Brain pericyte (primary cell): Measurements from ENCODE around the gene HK3.

Source experiments
- DNase-seq: peaks from one replicate; pipeline ENCODE4 v3.0.0-alpha.2; 2012; ENCODE audit warnings: low read depth, low spot score

The HK3 gene

GRCh38 chr5:176902102-176902814, 3.1 kb upstream of the HK3 start:
- no peak for DNase-seq

GRCh38 chr5:176901260-176902101, 2.3 kb upstream of the HK3 start:
- DNase-seq: no peak

- no peak for DNase-seq
Observed at GRCh38 chr5:176900780-176901204, 1.6 kb upstream of the HK3 start.

GRCh38 chr5:176899946-176900779, 1.0 kb upstream of the HK3 start:
- DNase-seq: no peak

- DNase-seq: no peak
Observed at GRCh38 chr5:176897263-176897662, 1.9 kb downstream of the HK3 start.

GRCh38 chr5:176895831-176896230, 3.3 kb downstream of the HK3 start:
- DNase-seq: no peak

- DNase-seq: no peak
Observed at GRCh38 chr5:176894298-176894697, 4.8 kb downstream of the HK3 start.

- DNase-seq: no peak
Observed at GRCh38 chr5:176892663-176893062, 6.5 kb downstream of the HK3 start.

GRCh38 chr5:176891331-176891958, 7.7 kb downstream of the HK3 start:
- DNase-seq: no peak

GRCh38 chr5:176890455-176891330, 8.5 kb downstream of the HK3 start:
- DNase-seq: no peak

- no peak for DNase-seq
Observed at GRCh38 chr5:176889321-176890280, 9.5 kb downstream of the HK3 start.

- DNase-seq: no peak
Observed at GRCh38 chr5:176888865-176889165, 10.3 kb downstream of the HK3 start.

- DNase-seq: no peak
Observed at GRCh38 chr5:176888016-176888864, 10.9 kb downstream of the HK3 start.

- no peak for DNase-seq
Observed at GRCh38 chr5:176887252-176887849, 11.8 kb downstream of the HK3 start.

GRCh38 chr5:176886336-176887251, 12.6 kb downstream of the HK3 start:
- no peak for DNase-seq

- no peak for DNase-seq
Observed at GRCh38 chr5:176884571-176884890, 14.6 kb downstream of the HK3 start.
